IMR-90 (cell line): ENCODE data around the gene GNA14.

ENCODE experiments used
- FOS ChIP-seq: fragments of 150-350 bp; IDR thresholded peaks from 2 replicates; pipeline ENCODE4 v1.6.1; 2016; ENCODE audit warnings: low read depth, low read length
- MAFK ChIP-seq: IDR thresholded peaks from 2 replicates; pipeline ENCODE4 v1.6.1; 2012; ENCODE audit warnings: low read depth, low read length, improper control_type of control experiment
- MXI1 ChIP-seq: IDR thresholded peaks from 2 replicates; pipeline ENCODE4 v1.6.1; 2012; ENCODE audit warnings: low read depth, mild to moderate bottlenecking, low read length, moderate library complexity, borderline replicate concordance
- NFE2L2 ChIP-seq: fragments of 150-350 bp; IDR thresholded peaks from 2 replicates; pipeline ENCODE4 v1.6.1; 2016; ENCODE audit warnings: low read depth, mild to moderate bottlenecking, low read length
- POLR2A ChIP-seq: IDR thresholded peaks from 2 replicates; pipeline ENCODE4 v1.6.1; 2012; ENCODE audit warnings: mild to moderate bottlenecking, low read depth, low read length
- RCOR1 ChIP-seq: IDR thresholded peaks from 2 replicates; pipeline ENCODE4 v1.6.1; 2012; ENCODE audit warnings: mild to moderate bottlenecking, low read length, improper control_type of control experiment; ENCODE audit not compliant: insufficient replicate concordance
- SMC3 ChIP-seq: fragments of 150-350 bp; IDR thresholded peaks from 2 replicates; pipeline ENCODE4 v1.6.1; 2016; ENCODE audit warnings: low read depth, mild to moderate bottlenecking, antibody characterized with exemption, low read length, moderate library complexity
- TF ChIP-seq, protein P1 (sequence below): conservative IDR thresholded peaks from 2 replicates; pipeline ENCODE4 v1.5.1; 2012; ENCODE audit warnings: mild to moderate bottlenecking, low read depth, low read length, improper control_type of control experiment
- TF ChIP-seq, protein P2 (sequence below): fragments of 150-350 bp; IDR thresholded peaks from 2 replicates; pipeline ENCODE4 v1.6.1; 2017; ENCODE audit warnings: mild to moderate bottlenecking, antibody characterized with exemption, low read length, low read depth
- TF ChIP-seq, protein P3 (sequence below): fragments of 150-350 bp; IDR thresholded peaks from 2 replicates; pipeline ENCODE4 v1.6.1; 2016; ENCODE audit warnings: low read depth, mild to moderate bottlenecking, low read length, moderate library complexity, borderline replicate concordance

DNA sequence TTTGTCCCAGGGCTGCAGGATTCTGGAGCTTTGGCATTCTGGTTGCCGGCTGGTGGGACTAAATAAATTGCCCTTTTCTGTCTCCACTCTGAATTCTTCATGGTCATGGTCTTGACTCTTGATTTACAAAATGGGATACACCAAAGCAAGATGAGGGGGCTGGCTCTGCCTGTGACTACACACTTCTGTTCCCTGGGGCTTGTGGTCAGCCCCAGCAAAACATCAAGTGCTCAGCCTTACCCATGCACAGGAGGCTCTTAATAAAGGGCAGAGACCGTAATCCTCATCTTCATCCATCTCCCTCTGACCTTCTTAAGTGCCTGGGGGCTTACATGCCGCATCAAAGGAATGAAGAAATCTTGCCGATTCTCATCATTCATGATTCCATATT, 198.0 kb downstream of the GNA14 start:
- TF ChIP-seq POLR2A (no peak), RCOR1 (no peak), MAFK (no peak), FOS (no peak), MXI1 (no peak), SMC3 (no peak), NFE2L2 (no peak)
- TF ChIP-seq, protein P1, sequence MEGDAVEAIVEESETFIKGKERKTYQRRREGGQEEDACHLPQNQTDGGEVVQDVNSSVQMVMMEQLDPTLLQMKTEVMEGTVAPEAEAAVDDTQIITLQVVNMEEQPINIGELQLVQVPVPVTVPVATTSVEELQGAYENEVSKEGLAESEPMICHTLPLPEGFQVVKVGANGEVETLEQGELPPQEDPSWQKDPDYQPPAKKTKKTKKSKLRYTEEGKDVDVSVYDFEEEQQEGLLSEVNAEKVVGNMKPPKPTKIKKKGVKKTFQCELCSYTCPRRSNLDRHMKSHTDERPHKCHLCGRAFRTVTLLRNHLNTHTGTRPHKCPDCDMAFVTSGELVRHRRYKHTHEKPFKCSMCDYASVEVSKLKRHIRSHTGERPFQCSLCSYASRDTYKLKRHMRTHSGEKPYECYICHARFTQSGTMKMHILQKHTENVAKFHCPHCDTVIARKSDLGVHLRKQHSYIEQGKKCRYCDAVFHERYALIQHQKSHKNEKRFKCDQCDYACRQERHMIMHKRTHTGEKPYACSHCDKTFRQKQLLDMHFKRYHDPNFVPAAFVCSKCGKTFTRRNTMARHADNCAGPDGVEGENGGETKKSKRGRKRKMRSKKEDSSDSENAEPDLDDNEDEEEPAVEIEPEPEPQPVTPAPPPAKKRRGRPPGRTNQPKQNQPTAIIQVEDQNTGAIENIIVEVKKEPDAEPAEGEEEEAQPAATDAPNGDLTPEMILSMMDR: no peak
- TF ChIP-seq, protein P2, sequence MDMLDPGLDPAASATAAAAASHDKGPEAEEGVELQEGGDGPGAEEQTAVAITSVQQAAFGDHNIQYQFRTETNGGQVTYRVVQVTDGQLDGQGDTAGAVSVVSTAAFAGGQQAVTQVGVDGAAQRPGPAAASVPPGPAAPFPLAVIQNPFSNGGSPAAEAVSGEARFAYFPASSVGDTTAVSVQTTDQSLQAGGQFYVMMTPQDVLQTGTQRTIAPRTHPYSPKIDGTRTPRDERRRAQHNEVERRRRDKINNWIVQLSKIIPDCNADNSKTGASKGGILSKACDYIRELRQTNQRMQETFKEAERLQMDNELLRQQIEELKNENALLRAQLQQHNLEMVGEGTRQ: no peak
- TF ChIP-seq, protein P3, sequence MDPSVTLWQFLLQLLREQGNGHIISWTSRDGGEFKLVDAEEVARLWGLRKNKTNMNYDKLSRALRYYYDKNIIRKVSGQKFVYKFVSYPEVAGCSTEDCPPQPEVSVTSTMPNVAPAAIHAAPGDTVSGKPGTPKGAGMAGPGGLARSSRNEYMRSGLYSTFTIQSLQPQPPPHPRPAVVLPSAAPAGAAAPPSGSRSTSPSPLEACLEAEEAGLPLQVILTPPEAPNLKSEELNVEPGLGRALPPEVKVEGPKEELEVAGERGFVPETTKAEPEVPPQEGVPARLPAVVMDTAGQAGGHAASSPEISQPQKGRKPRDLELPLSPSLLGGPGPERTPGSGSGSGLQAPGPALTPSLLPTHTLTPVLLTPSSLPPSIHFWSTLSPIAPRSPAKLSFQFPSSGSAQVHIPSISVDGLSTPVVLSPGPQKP: no peak
